Thyroid gland (tissue), 4 donors: ENCODE data around the gene ADAMTSL4.
"Not testable (repeated sequence)": the region's sequence is repeated elsewhere in the genome, so short reads cannot be mapped to it uniquely, and the experiment has no call there.

ENCODE experiments used
- POLR2A ChIP-seq, 2 donors: fragments of 450-650 bp; IDR thresholded peaks; one replicate each; pipeline ENCODE4 v1.6.1; 2017; ENCODE audit warnings: antibody characterized with exemption in 2 of 2, mild to moderate bottlenecking in 2 of 2, moderate library complexity in 1 of 2
- TF ChIP-seq, protein P1 (sequence below), 6 experiments: fragments of 200-600 bp in 3 of 6; fragments of 450-650 bp in 3 of 6; sonication (generic) in 3 of 6; IDR thresholded peaks; one replicate each; pipeline ENCODE4 v1.5.1; 2016 to 2019; ENCODE audit warnings: antibody characterized with exemption in 6 of 6, mild to moderate bottlenecking in 2 of 6, inconsistent platforms in 1 of 6, moderate library complexity in 1 of 6

DNA sequence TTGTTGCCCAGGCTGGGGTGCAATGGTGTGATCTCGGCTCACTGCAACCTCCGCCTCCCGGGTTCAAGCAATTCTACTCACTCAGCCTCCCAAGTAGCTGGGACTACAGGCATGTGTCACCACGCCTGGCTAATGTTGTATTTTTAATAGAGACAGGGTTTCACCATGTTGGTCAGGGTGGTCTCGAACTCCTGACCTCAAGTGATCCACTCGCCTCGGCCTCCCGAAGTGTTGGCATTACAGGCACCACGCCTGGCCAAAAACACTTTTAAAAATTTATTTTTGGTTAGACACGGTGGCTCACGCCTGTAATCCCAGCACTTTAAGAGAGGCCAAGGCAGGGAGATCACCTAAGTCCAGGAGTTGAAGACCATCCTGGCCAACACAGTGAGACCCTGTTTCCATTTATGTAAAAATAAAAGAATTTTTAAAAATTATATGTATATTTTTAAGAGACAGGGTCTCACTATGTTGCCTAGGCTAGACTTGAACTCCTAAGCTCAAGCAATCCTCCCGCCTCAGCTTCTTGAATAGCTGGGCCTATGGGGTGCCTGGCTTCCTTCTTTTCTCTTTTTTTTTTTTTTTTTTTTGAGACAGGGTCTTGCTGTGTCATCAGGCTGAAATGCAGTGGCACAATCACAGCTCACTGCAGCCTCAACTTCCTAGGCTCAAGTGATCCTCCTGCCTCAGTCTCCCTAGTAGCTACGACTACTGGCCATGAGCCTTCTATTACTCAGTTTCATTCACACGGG is 16.2 kb downstream of the ADAMTSL4 start:
- TF ChIP-seq, protein P1, sequence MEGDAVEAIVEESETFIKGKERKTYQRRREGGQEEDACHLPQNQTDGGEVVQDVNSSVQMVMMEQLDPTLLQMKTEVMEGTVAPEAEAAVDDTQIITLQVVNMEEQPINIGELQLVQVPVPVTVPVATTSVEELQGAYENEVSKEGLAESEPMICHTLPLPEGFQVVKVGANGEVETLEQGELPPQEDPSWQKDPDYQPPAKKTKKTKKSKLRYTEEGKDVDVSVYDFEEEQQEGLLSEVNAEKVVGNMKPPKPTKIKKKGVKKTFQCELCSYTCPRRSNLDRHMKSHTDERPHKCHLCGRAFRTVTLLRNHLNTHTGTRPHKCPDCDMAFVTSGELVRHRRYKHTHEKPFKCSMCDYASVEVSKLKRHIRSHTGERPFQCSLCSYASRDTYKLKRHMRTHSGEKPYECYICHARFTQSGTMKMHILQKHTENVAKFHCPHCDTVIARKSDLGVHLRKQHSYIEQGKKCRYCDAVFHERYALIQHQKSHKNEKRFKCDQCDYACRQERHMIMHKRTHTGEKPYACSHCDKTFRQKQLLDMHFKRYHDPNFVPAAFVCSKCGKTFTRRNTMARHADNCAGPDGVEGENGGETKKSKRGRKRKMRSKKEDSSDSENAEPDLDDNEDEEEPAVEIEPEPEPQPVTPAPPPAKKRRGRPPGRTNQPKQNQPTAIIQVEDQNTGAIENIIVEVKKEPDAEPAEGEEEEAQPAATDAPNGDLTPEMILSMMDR (IDR thresholded peaks at IDR 0.05) = not testable (repeated sequence)
- TF ChIP-seq POLR2A (IDR thresholded peaks at IDR 0.05) = not testable (repeated sequence)
